GM23338 (cell line): Measurements from ENCODE around the gene IRF2. TPM values are rescaled to one million over a fixed set of nuclear protein-coding genes. Genes with fewer than 3 reads are reported as not detected.

Experiments
- ATAC-seq: fragments of 200-7000 bp; cut with Tn5 transposase; 3 replicates; pipeline ENCODE4 v1.9.1; 2020
- DNase-seq: peaks from one replicate; pipeline ENCODE4 v3.0.0-alpha.2; 2015; ENCODE audit warnings: low spot score
- H2AFZ ChIP-seq: fragments of 200-600 bp; sonication (generic); 2 replicates; pipeline ENCODE4 v1.8.0; 2016; ENCODE audit warnings: antibody characterized with exemption, mild to moderate bottlenecking, moderate library complexity
- H3F3A ChIP-seq: fragments of 200-600 bp; sonication (generic); replicated peaks from 2 replicates; pipeline ENCODE4 v1.8.0; 2017; ENCODE audit warnings: antibody characterized with exemption, mixed run types, low read depth
- H3K27ac ChIP-seq: fragments of 200-600 bp; sonication (generic); 2 replicates; pipeline ENCODE4 v1.6.1; 2016; ENCODE audit warnings: low read depth
- H3K27me3 ChIP-seq: fragments of 200-600 bp; sonication (generic); 2 replicates; pipeline ENCODE4 v1.8.0; 2016; ENCODE audit warnings: mild to moderate bottlenecking, mixed run types, moderate library complexity; ENCODE audit not compliant: insufficient read depth
- H3K36me3 ChIP-seq: fragments of 200-600 bp; sonication (generic); 2 replicates; pipeline ENCODE4 v1.8.0; 2016; ENCODE audit warnings: mild to moderate bottlenecking; ENCODE audit not compliant: insufficient read depth
- H3K4me1 ChIP-seq: fragments of 200-600 bp; sonication (generic); 2 replicates; pipeline ENCODE4 v1.8.0; 2016; ENCODE audit warnings: mild to moderate bottlenecking, moderate library complexity; ENCODE audit not compliant: insufficient read depth
- H3K4me2 ChIP-seq: fragments of 200-600 bp; sonication (generic); 2 replicates; pipeline ENCODE4 v1.7.1; 2017; ENCODE audit warnings: mixed run types
- H3K4me3 ChIP-seq: fragments of 200-600 bp; sonication (generic); 2 replicates; pipeline ENCODE4 v1.6.1; 2016; ENCODE audit warnings: mixed run types
- H3K79me2 ChIP-seq: fragments of 200-600 bp; sonication (generic); replicated peaks from 2 replicates; pipeline ENCODE4 v1.8.0; 2017; ENCODE audit warnings: mild to moderate bottlenecking; ENCODE audit not compliant: insufficient read depth
- H3K9me2 ChIP-seq: fragments of 200-600 bp; sonication (generic); 2 replicates; pipeline ENCODE4 v1.8.0; 2017; ENCODE audit not compliant: insufficient read depth
- H4K20me1 ChIP-seq: fragments of 200-600 bp; sonication (generic); replicated peaks from 2 replicates; pipeline ENCODE4 v1.8.0; 2017; ENCODE audit warnings: mild to moderate bottlenecking; ENCODE audit not compliant: insufficient read depth
- H3K27ac Mint-ChIP-seq: 2 replicates; pipeline ENCODE4 v1.8.0; 2020; ENCODE audit warnings: inconsistent platforms, mild to moderate bottlenecking, moderate library complexity, mixed read lengths
- H3K27me3 Mint-ChIP-seq: 3 replicates; pipeline ENCODE4 v1.8.0; 2022; ENCODE audit warnings: low read depth, mild to moderate bottlenecking, moderate library complexity, mixed read lengths, inconsistent platforms; ENCODE audit not compliant: insufficient read depth, poor library complexity
- H3K36me3 Mint-ChIP-seq: 3 replicates; pipeline ENCODE4 v1.8.0; 2021; ENCODE audit warnings: low read depth, mild to moderate bottlenecking, inconsistent platforms, moderate library complexity, mixed read lengths
- H3K4me1 Mint-ChIP-seq: 3 replicates; pipeline ENCODE4 v1.8.0; 2020; ENCODE audit warnings: mild to moderate bottlenecking, inconsistent platforms, mixed read lengths
- H3K4me3 Mint-ChIP-seq: 3 replicates; pipeline ENCODE4 v1.8.0; 2021; ENCODE audit warnings: moderate library complexity, mild to moderate bottlenecking, inconsistent platforms, mixed read lengths
- H3K9me3 Mint-ChIP-seq: 3 replicates; pipeline ENCODE4 v1.8.0; 2020; ENCODE audit warnings: moderate library complexity, mild to moderate bottlenecking, inconsistent platforms, mixed read lengths
- CREB1 ChIP-seq: fragments of 250-450 bp; sonication (Bioruptor Pico); IDR thresholded peaks from 2 replicates; pipeline ENCODE4 v1.5.0; 2020; ENCODE audit warnings: low read depth, mild to moderate bottlenecking, moderate library complexity
- CTCF ChIP-seq, 2 experiments: fragments of 200-600 bp in 1 of 2; sonication (generic) in 1 of 2; conservative IDR thresholded peaks; 2 replicates each; pipeline versions ENCODE4 v1.5.1 to v1.6.1; 2016 to 2017; ENCODE audit warnings: antibody characterized with exemption in 2 of 2, low read depth in 2 of 2, mild to moderate bottlenecking in 2 of 2, moderate library complexity in 1 of 2
- EZH2 ChIP-seq: fragments of 200-600 bp; sonication (generic); IDR thresholded peaks from one replicate; pipeline ENCODE4 v1.8.0; 2017; ENCODE audit warnings: antibody characterized with exemption, mild to moderate bottlenecking, low read depth; ENCODE audit not compliant: unreplicated experiment
- JUNB ChIP-seq: IDR thresholded peaks from one replicate; pipeline ENCODE4 v1.6.1; 2016; ENCODE audit warnings: antibody characterized with exemption; ENCODE audit not compliant: unreplicated experiment
- NANOG ChIP-seq: IDR thresholded peaks from 2 replicates; pipeline ENCODE4 v1.6.1; 2016; ENCODE audit warnings: antibody characterized with exemption, borderline replicate concordance
- POLR2AphosphoS5 ChIP-seq: IDR thresholded peaks from 2 replicates; pipeline ENCODE4 v1.6.1; 2016; ENCODE audit warnings: antibody characterized with exemption, low read depth
- STAT1 ChIP-seq: IDR thresholded peaks from one replicate; pipeline ENCODE4 v1.6.1; 2016; ENCODE audit warnings: antibody characterized with exemption; ENCODE audit not compliant: unreplicated experiment
- polyA plus RNA-seq: library from polyadenylated mRNA; unstranded; fragments of >200 nt; fragmentation: Nextera tagmentation; extraction: Ambion mirVana; gene quantifications from 2 replicates; pipeline ENCODE4 v1.2.1, GENCODE V29; 2016
- total RNA-seq: library from RNA; depleted of rRNA; stranded (reverse); fragments of >200 nt; shearing (Covaris generic); gene quantifications from 2 replicates; pipeline ENCODE4 v1.2.3, GENCODE V29; 2014

The IRF2 gene
- total and polyA plus RNA-seq, 2 experiments from 2014 or later: 14.7 to 15.0 TPM

GRCh38 chr4:184409502-184409901, 64.8 kb downstream of the IRF2 start (continued):
- no peak for TF ChIP-seq CTCF (conservative IDR thresholded peaks at IDR 0.05; ENCODE audit: low read depth in 2 of 2)
- no peak for TF ChIP-seq NANOG
- TF ChIP-seq JUNB: no peak
- TF ChIP-seq EZH2: no peak
- TF ChIP-seq STAT1: no peak

- Histone ChIP-seq H3K27ac (peak overlapping the region; percentile 68), H4K20me1 (no peaks in the 10 kb centered on the region), H3K36me3 (peaks cover 14% of the 10 kb centered on the region; the same call in 1 of the 2 replicates), H3K4me1 (peaks cover 15% of the 10 kb centered on the region), H2AFZ (no peak overlapping the region), H3K4me3 (no peak overlapping the region), H3K9me2 (no peaks in the 10 kb centered on the region), H3K79me2 (no peaks in the 10 kb centered on the region), H3K4me2 (peak overlapping the region; percentile 57; the same call in 1 of the 2 replicates), H3K27me3 (no peaks in the 10 kb centered on the region), H3F3A (no peaks in the 10 kb centered on the region)
- Mint-ChIP-seq H3K4me3 (no peak overlapping the region), H3K36me3 (peaks cover 37% of the 10 kb centered on the region), H3K27ac (peak overlapping the region; percentile 50), H3K27me3 (peaks cover 7% of the 10 kb centered on the region), H3K4me1 (peaks cover 35% of the 10 kb centered on the region), H3K9me3 (no peaks in the 10 kb centered on the region)
- no peak; the same call in 2 of the 3 replicates for ATAC-seq
- no peak for DNase-seq
- TF ChIP-seq EZH2: no peak
Measured at GRCh38 chr4:184408684-184409081, 65.7 kb downstream of the IRF2 start.

GRCh38 chr4:184408021-184408683, 66.2 kb downstream of the IRF2 start:
- Histone ChIP-seq H3K79me2 (no peaks in the 10 kb centered on the region), H3K27ac (peak overlapping the region; percentile 68), H3F3A (no peaks in the 10 kb centered on the region), H3K27me3 (no peaks in the 10 kb centered on the region), H3K9me2 (no peaks in the 10 kb centered on the region), H2AFZ (no peak overlapping the region), H3K4me3 (no peak overlapping the region), H3K36me3 (peaks cover 14% of the 10 kb centered on the region; the same call in 1 of the 2 replicates), H3K4me2 (peak overlapping the region; percentile 57; the same call in 1 of the 2 replicates), H4K20me1 (no peaks in the 10 kb centered on the region), H3K4me1 (peaks cover 18% of the 10 kb centered on the region)
- Mint-ChIP-seq H3K27ac (peak overlapping the region; percentile 50; the same call in 1 of the 2 replicates), H3K27me3 (peaks cover 7% of the 10 kb centered on the region), H3K4me3 (no peak overlapping the region), H3K36me3 (peaks cover 37% of the 10 kb centered on the region), H3K9me3 (no peaks in the 10 kb centered on the region), H3K4me1 (peaks cover 40% of the 10 kb centered on the region)
- ATAC-seq: peak; percentile 63
- TF ChIP-seq CREB1 (CRISPR knock-in tag) (no peak), CTCF (conservative IDR thresholded peaks at IDR 0.05; ENCODE audit: low read depth in 2 of 2) (no peak), POLR2AphosphoS5 (no peak), EZH2 (no peak)
- no peak for DNase-seq
